Kidney (tissue), 14 donors: ENCODE results near the gene OR9A2. TPM values are rescaled to one million over a fixed set of nuclear protein-coding genes. Genes with fewer than 3 reads are reported as not detected.

Experiments
- DNase-seq, 5 donors: peaks; one replicate each; pipeline ENCODE4 v3.0.0-alpha.2; 2013 to 2020
- FAIRE-seq: peaks from 2 replicates; lab custom pipeline; 2012; peaks lifted over from hg19 to GRCh38; lab: Jason Lieb, UNC
- H3K27ac ChIP-seq, 2 donors: one replicate each; pipeline ENCODE4 v1.7.0; 2013; ENCODE audit warnings: low read depth in 2 of 2, low read length in 2 of 2, inconsistent platforms in 1 of 2
- H3K27me3 ChIP-seq: one replicate; pipeline ENCODE4 v1.7.1; 2013; ENCODE audit warnings: low read length, inconsistent platforms; ENCODE audit not compliant: control insufficient read depth, insufficient read depth
- H3K36me3 ChIP-seq, 3 donors: one replicate each; pipeline versions ENCODE4 v1.7.0 to v1.7.1; 2013; ENCODE audit warnings: low read length in 3 of 3, control low read depth in 1 of 3, inconsistent platforms in 1 of 3; ENCODE audit not compliant: insufficient read depth in 3 of 3, control insufficient read depth in 2 of 3
- H3K4me1 ChIP-seq, 3 donors: one replicate each; pipeline versions ENCODE4 v1.7.0 to v1.7.1; 2013; ENCODE audit warnings: low read length in 3 of 3, inconsistent platforms in 1 of 3, low read depth in 1 of 3; ENCODE audit not compliant: control insufficient read depth in 2 of 3, insufficient read depth in 2 of 3
- H3K4me3 ChIP-seq, 3 donors: one replicate each; pipeline versions ENCODE4 v1.7.0 to v1.8.1; 2013; ENCODE audit warnings: low read length in 3 of 3, control low read depth in 1 of 3, inconsistent platforms in 1 of 3
- H3K9ac ChIP-seq, 3 donors: one replicate each; pipeline versions ENCODE4 v1.7.0 to v1.7.1; 2013; ENCODE audit warnings: low read length in 3 of 3, control low read depth in 1 of 3, inconsistent platforms in 1 of 3
- H3K9me3 ChIP-seq, 3 donors: one replicate each; pipeline versions ENCODE4 v1.7.0 to v1.7.1; 2013; ENCODE audit warnings: low read length in 3 of 3, control low read depth in 1 of 3, inconsistent platforms in 1 of 3; ENCODE audit not compliant: control insufficient read depth in 2 of 3, insufficient read depth in 1 of 3
- intact Hi-C: fragments of 100-400 bp; cut with DNase I; formaldehyde crosslinking; loops from one replicate; pipeline ENCODE4 v1.11.1; 2022
- polyA plus RNA-seq: library from polyadenylated mRNA; stranded (reverse); fragments of 350-450 nt; fragmentation: Illumina TruSeq; extraction: RNeasy Lipid Tissue Mini Kit (QIAGEN cat#74804); gene quantifications from one replicate; pipeline ENCODE4 v1.2.3, GENCODE V29; 2014; ENCODE audit warnings: low read depth, low replicate concordance; ENCODE audit not compliant: insufficient read depth
- total RNA-seq: library from RNA; stranded (reverse); fragmentation: NEBNext Ultra II Directional; extraction: Animal tissue kit (Norgen Biotek cat#: 25700); gene quantifications from one replicate; pipeline ENCODE4 v1.2.1, GENCODE V29; 2021
- TF ChIP-seq, protein P1 (sequence below): IDR thresholded peaks from 3 replicates; pipeline ENCODE4 v1.5.1; 2012; ENCODE audit warnings: mild to moderate bottlenecking, moderate library complexity, borderline replicate concordance; ENCODE audit not compliant: insufficient read depth; ENCODE audit errors: extremely low read depth
- donor health status: control.
- donor health status: control.
- donor health status: control.
- donor health status: control.
- donor health status: control.
- donor health status: DM: yes; HTN: yes; CAD: no.
- donor health status: Normal renal cell carcinoma (clear cell type).

OR9A2 gene
- total and polyA plus RNA-seq, 2 donors from 2014 or later, result not detected

DNA sequence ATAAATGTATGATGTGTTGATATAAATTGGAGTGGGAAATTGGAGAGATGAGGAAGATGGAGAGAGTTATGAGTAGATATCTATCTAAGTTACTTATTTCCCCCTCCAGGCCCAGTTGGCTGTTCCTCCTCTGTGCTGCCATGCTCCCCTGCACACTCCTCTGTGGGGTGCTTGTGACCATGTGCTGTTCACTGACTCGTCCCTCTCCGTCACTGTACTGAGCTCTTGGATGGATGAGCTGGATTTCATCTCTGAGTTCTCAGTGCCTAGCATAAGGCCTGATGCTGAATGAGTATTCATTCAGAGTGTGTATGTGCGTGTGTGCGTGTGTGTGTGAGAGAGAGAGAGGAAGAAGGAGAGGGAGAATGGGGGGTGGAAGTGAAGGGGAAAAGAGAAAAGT lies 14.5 kb downstream of the OR9A2 start:
- Histone ChIP-seq H3K27ac (no peak overlapping the region), H3K36me3 (no peaks in the 10 kb centered on the region), H3K27me3 (no peaks in the 10 kb centered on the region), H3K9ac (no peak overlapping the region), H3K4me3 (no peak overlapping the region), H3K4me1 (no peaks in the 10 kb centered on the region), H3K9me3 (no peaks in the 10 kb centered on the region)
- FAIRE-seq (no peak), DNase-seq (no peak)
- TF ChIP-seq, protein P1, sequence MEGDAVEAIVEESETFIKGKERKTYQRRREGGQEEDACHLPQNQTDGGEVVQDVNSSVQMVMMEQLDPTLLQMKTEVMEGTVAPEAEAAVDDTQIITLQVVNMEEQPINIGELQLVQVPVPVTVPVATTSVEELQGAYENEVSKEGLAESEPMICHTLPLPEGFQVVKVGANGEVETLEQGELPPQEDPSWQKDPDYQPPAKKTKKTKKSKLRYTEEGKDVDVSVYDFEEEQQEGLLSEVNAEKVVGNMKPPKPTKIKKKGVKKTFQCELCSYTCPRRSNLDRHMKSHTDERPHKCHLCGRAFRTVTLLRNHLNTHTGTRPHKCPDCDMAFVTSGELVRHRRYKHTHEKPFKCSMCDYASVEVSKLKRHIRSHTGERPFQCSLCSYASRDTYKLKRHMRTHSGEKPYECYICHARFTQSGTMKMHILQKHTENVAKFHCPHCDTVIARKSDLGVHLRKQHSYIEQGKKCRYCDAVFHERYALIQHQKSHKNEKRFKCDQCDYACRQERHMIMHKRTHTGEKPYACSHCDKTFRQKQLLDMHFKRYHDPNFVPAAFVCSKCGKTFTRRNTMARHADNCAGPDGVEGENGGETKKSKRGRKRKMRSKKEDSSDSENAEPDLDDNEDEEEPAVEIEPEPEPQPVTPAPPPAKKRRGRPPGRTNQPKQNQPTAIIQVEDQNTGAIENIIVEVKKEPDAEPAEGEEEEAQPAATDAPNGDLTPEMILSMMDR, result no peak
- intact Hi-C loops, result no loop called here

DNA sequence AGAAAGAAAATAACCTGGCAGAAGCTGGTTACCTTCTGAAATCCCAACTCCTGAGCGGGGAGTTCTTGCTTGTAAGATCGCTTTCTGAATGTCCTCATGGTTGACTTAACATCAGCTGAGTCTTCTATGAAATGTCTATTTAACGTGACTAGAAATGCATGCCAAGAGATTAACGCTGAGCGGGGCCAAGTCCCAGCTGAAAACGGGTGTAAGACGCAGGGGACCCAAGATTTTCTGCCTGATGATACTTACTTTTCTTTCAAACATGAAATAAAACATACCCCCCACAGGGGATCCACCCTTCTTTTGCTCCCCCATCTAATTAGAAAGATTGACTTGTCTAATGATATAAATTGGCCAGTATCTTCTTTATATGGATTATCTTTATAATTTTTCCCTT lies 14.9 kb downstream of the OR9A2 start:
- Histone ChIP-seq H3K9me3 (no peaks in the 10 kb centered on the region), H3K27me3 (no peaks in the 10 kb centered on the region), H3K9ac (no peak overlapping the region), H3K36me3 (no peaks in the 10 kb centered on the region), H3K4me1 (no peaks in the 10 kb centered on the region), H3K4me3 (no peak overlapping the region), H3K27ac (no peak overlapping the region)
- TF ChIP-seq, protein P1, result no peak
- DNase-seq (peak in 1 of 5 donors; percentile 2), FAIRE-seq (no peak)
- intact Hi-C loops, result no loop called here

DNA sequence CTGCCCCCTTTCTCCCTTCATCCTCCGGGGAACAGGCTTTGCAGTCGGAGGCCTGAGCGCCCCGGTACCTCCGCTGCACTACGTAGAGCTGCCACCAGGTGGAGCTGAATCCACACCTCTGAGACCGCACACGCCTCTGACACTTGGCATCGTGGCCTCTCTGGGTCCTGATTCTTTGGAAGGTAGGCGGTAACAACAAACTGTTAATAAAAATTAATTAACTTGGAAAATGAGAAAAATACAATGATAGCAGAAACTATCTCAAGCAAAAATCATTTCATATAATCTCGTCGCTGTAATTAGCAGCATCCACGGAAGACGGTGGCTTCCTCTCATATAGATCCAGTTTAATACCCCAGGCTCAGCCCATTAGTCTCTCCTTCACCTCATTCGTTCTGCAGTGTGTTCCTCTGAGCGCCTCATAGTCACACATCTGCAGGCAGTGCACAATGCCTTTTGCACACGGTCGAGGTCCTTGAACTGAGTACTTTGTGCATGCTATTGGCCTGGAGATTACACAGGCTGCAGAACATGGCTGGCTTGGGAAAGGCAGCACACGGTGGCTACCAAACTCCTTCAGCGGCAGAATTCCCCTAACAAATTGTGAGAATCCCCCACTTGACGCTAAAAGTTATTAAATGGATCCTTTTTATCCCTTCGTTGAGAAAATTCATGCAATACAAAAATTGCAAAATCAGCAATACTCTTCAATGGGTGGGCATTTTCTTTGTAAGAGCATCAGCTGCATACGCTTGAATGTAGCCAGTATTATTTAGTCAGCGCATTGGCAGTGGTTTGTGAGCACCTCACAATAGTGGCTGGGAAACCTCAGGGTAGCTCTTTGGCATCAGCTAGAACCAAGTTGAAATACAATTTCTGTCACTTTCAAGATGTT lies 18.7 kb downstream of the OR9A2 start:
- Histone ChIP-seq H3K27me3 (no peaks in the 10 kb centered on the region), H3K27ac (no peak overlapping the region), H3K9me3 (no peaks in the 10 kb centered on the region), H3K4me3 (no peak overlapping the region), H3K9ac (no peak overlapping the region), H3K36me3 (no peaks in the 10 kb centered on the region), H3K4me1 (peaks cover 0 to 3% (median 0%) of the 10 kb centered on the region in 3 donors)
- FAIRE-seq (peak; percentile 50), DNase-seq (peak; percentile 78 to 88 (median 84))
- intact Hi-C loops, result loop anchor here (5.0 to 10.0 kb wide), 2 partner anchors 153 to 204 kb away; partner anchors contain the start of gene EPHB6
- TF ChIP-seq, protein P1, result peak; percentile 99
